ENCODE measurements around the gene KCNIP1.
A peak's percentile ranks its signal among the peaks of the same experiment; 100 is the strongest.
"Not testable (repeated sequence)": the region's sequence is repeated elsewhere in the genome, so short reads cannot be mapped to it uniquely, and the experiment has no call there.

KCNIP1 gene

DNA sequence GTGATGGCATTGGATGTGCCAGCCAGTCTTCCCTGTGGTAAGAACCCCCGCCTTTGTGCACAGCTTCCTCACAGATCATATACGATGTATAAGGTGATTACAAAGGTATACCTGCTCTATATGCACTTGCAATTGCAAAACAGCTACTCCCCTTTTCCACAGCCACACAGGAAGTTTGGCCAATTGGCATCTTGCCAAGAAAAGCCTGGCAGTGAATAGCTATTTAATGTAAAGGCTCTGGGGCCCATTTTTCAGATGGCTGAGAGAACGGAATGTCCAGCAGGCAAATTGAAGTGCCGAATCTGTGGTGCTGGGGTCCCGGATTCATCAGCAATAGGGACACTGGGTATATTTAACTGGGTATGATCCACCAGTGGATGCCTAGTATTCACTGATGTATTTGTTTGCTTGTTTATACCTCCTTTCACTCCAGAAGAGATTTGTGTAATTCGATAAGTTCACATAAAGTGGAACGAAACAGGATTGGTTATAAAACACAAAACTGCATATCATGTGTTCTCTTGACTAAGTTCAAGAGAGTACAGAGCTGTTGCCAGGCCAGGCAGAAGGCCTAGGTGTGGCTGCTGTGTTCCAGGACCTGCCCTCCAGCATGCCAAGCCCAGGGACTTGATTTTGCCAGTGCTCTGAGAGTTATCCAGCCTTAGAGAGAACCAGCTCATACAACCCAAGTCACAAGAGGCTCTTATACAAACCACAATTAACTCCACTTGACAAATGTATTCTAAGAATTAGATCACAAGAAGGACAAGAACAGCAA, 252.0 kb downstream of the KCNIP1 start:
- Histone ChIP-seq H3K27me3 (ENCODE audit: control insufficient read depth, insufficient read depth, low read length) (no peaks in the 10 kb centered on the region), H3K4me1 (ENCODE audit: control insufficient read depth, insufficient read depth, low read length) (peaks cover 7% of the 10 kb centered on the region), H3K4me3 (ENCODE audit: low read depth, low read length) (no peak overlapping the region), H3K36me3 (ENCODE audit: control insufficient read depth, insufficient read depth, low read length) (no peaks in the 10 kb centered on the region), H3K9me3 (ENCODE audit: control insufficient read depth, insufficient read depth, low read length) (no peaks in the 10 kb centered on the region), H3K9ac (ENCODE audit: low read depth, low read length) (no peak overlapping the region)

DNA sequence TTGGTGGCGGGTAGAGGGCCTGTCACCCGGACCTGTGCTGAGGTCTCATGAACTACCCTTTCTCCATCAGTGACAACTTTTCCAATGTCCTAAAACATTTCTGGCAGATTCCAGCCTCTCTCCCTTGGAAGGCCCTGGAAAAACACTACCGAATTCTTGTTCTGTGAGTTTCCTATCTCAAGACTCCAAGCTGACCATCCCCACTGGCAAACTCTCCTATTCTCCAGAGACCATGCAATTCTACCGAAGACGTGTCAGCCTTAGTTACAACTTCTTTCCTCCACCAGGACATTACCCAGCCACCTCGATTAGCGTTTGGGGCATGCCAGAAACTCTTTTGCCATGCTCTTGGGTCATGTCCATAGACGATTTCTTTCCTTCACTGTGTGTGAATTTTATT, 252.9 kb downstream of the KCNIP1 start:
- Histone ChIP-seq H3K9me3 (ENCODE audit: control insufficient read depth, insufficient read depth, low read length) (no peaks in the 10 kb centered on the region), H3K27me3 (ENCODE audit: control insufficient read depth, insufficient read depth, low read length) (no peaks in the 10 kb centered on the region), H3K9ac (ENCODE audit: low read depth, low read length) (no peak overlapping the region), H3K4me3 (ENCODE audit: low read depth, low read length) (no peak overlapping the region), H3K4me1 (ENCODE audit: control insufficient read depth, insufficient read depth, low read length) (peaks cover 14% of the 10 kb centered on the region), H3K36me3 (ENCODE audit: control insufficient read depth, insufficient read depth, low read length) (no peaks in the 10 kb centered on the region)

DNA sequence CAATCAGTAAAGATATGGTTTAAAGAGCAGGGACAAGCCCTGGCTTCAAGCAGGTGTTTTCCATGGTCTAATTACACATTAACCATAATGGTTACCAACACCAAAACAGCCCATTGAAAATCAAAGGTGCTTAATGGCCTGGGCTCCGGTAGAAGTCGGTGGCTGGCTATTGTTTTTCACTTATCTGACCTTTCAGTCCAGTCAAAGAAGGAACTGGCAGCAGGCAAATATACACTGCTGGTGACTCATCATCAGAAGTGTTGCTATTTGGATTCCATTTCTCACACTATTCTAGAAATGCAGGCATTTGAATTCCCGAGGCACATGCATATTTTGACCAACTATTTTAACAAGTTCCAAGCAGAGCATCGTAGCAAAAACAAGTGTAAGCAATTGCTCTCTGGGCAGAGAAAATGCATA, 253.4 kb downstream of the KCNIP1 start:
- Histone ChIP-seq H3K36me3 (ENCODE audit: control insufficient read depth, insufficient read depth, low read length) (no peaks in the 10 kb centered on the region), H3K4me1 (ENCODE audit: control insufficient read depth, insufficient read depth, low read length) (peaks cover 16% of the 10 kb centered on the region), H3K9ac (ENCODE audit: low read depth, low read length) (no peak overlapping the region), H3K4me3 (ENCODE audit: low read depth, low read length) (no peak overlapping the region), H3K9me3 (ENCODE audit: control insufficient read depth, insufficient read depth, low read length) (no peaks in the 10 kb centered on the region), H3K27me3 (ENCODE audit: control insufficient read depth, insufficient read depth, low read length) (no peaks in the 10 kb centered on the region)

DNA sequence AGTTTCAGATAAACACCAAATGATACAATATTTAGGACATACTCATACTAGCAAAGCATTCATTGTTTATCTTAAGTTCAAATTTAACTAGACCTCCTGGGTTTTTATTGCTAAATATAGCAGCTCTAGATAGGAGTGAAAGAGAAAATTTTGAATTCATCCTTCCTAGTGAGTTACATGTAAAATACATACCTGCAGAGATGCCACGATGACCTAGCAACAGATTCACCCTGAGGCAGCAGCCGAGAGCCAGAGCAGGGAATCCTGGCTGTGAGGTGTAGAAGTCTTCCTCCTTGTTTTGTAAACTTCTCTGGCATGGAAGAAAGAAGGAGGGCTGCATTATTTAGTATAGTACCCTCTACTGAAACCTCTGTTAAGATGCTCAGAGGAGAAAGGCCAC, 253.8 kb downstream of the KCNIP1 start:
- Histone ChIP-seq H3K4me3 (ENCODE audit: low read depth, low read length) (no peak overlapping the region), H3K4me1 (ENCODE audit: control insufficient read depth, insufficient read depth, low read length) (peaks cover 16% of the 10 kb centered on the region), H3K9me3 (ENCODE audit: control insufficient read depth, insufficient read depth, low read length) (no peaks in the 10 kb centered on the region), H3K27me3 (ENCODE audit: control insufficient read depth, insufficient read depth, low read length) (no peaks in the 10 kb centered on the region), H3K9ac (ENCODE audit: low read depth, low read length) (no peak overlapping the region), H3K36me3 (ENCODE audit: control insufficient read depth, insufficient read depth, low read length) (no peaks in the 10 kb centered on the region)

DNA sequence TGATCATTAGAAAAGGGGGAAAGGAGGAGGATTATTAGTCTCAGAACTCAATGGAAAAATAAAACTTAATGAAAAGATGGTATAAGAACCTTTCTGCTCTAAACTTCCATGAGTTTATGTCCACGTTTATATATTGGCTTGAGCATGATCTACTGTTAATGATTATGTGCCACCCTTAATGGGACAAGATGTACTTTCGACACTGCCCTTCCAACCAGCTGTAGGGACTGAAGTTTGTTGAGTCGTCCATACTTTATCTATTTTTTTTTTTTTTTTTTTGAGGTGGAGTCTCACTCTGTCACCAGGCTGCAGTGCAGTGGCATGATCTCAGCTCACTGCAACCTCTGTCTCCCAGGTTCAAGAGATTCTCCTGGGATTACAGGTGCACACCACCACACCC, 254.7 kb downstream of the KCNIP1 start:
- no peak overlapping the region for H3K9ac ChIP-seq (ENCODE audit: low read depth, low read length)
- no peaks in the 10 kb centered on the region for H3K9me3 ChIP-seq (ENCODE audit: control insufficient read depth, insufficient read depth, low read length)
- no peaks in the 10 kb centered on the region for H3K36me3 ChIP-seq (ENCODE audit: control insufficient read depth, insufficient read depth, low read length)
- H3K4me1 ChIP-seq (ENCODE audit: control insufficient read depth, insufficient read depth, low read length): peaks cover 19% of the 10 kb centered on the region
- no peak overlapping the region for H3K4me3 ChIP-seq (ENCODE audit: low read depth, low read length)
- H3K27me3 ChIP-seq (ENCODE audit: control insufficient read depth, insufficient read depth, low read length): no peaks in the 10 kb centered on the region

DNA sequence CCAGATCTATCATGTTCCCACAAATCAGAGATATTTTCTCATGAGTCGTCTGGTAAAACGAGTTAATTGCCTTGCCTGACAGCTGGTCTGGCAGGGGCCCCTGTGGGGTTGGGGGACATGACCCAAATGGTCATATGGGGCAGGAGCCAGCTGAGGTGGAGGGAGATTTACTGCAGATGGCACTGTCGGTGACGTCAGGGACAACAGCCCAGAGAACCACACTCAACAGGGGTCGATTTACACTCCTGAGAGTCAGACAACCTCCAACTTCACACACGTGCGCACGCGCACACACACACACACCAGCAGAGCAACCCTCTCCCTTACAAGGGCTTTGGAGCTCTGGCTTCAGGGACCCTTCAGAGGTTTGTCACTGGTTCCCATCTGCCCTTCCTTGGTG, 256.3 kb downstream of the KCNIP1 start:
- no peaks in the 10 kb centered on the region for H3K9me3 ChIP-seq (ENCODE audit: control insufficient read depth, insufficient read depth, low read length)
- H3K4me1 ChIP-seq (ENCODE audit: control insufficient read depth, insufficient read depth, low read length): peaks cover 19% of the 10 kb centered on the region
- no peak overlapping the region for H3K9ac ChIP-seq (ENCODE audit: low read depth, low read length)
- no peaks in the 10 kb centered on the region for H3K27me3 ChIP-seq (ENCODE audit: control insufficient read depth, insufficient read depth, low read length)
- H3K4me3 ChIP-seq (ENCODE audit: low read depth, low read length): no peak overlapping the region
- H3K36me3 ChIP-seq (ENCODE audit: control insufficient read depth, insufficient read depth, low read length): no peaks in the 10 kb centered on the region

DNA sequence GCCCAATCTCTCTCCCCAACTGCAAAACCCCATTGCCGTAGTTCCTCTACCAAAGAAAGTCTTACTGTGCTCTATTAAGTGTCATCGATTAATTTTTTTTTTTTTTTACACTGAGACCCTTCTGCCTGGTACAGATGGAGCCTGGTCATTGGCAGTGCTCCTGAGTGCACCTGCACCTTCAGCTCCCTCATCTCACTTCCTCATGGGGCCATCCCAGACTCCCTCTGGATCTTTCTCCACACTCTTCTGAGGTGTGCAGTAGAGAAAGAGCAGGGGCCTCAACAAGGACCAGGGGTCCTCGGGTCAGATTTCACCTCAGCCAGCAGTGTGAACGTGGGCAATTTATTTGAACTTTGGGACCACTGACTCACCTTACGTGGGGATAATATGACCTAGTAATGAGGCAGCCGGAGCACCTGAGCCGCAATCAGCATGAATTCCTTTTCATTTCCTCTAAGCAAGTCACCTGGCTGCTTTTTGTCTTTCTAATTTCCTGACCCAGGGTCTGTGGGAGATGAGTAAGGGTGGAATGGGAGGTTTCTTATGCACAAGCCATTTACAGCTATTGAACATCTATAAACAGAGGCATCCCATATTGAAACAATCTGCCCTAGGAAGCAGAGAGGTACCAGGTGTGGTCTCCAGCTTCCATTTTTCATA, 257.4 kb downstream of the KCNIP1 start:
- H3K36me3 ChIP-seq (ENCODE audit: control insufficient read depth, insufficient read depth, low read length): no peaks in the 10 kb centered on the region
- peaks cover 19% of the 10 kb centered on the region for H3K4me1 ChIP-seq (ENCODE audit: control insufficient read depth, insufficient read depth, low read length)
- peak overlapping the region; percentile 71 for H3K9ac ChIP-seq (ENCODE audit: low read depth, low read length)
- H3K4me3 ChIP-seq (ENCODE audit: low read depth, low read length): peak overlapping the region; percentile 37
- H3K9me3 ChIP-seq (ENCODE audit: control insufficient read depth, insufficient read depth, low read length): no peaks in the 10 kb centered on the region
- H3K27me3 ChIP-seq (ENCODE audit: control insufficient read depth, insufficient read depth, low read length): no peaks in the 10 kb centered on the region

DNA sequence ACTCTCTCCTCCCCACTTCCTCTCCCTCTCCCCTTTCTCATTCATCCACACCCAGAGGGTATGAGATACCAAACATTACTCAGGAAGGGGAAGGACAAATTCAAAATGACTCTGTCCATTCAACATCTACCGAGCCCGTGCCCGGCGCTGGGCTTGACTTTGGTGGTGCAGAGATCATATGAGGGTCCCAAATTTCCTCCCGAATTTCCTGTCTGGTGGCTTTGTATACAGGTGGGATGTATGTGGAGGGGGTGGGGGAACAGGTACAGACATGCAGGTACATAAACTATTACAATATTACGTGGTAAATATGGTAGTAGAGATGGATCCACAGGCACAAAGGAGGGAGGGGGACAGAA, 257.9 kb downstream of the KCNIP1 start:
- H3K4me3 ChIP-seq (ENCODE audit: low read depth, low read length): peak overlapping the region; percentile 37
- no peaks in the 10 kb centered on the region for H3K9me3 ChIP-seq (ENCODE audit: control insufficient read depth, insufficient read depth, low read length)
- no peaks in the 10 kb centered on the region for H3K27me3 ChIP-seq (ENCODE audit: control insufficient read depth, insufficient read depth, low read length)
- no peaks in the 10 kb centered on the region for H3K36me3 ChIP-seq (ENCODE audit: control insufficient read depth, insufficient read depth, low read length)
- H3K4me1 ChIP-seq (ENCODE audit: control insufficient read depth, insufficient read depth, low read length): peaks cover 19% of the 10 kb centered on the region
- H3K9ac ChIP-seq (ENCODE audit: low read depth, low read length): peak overlapping the region; percentile 71

DNA sequence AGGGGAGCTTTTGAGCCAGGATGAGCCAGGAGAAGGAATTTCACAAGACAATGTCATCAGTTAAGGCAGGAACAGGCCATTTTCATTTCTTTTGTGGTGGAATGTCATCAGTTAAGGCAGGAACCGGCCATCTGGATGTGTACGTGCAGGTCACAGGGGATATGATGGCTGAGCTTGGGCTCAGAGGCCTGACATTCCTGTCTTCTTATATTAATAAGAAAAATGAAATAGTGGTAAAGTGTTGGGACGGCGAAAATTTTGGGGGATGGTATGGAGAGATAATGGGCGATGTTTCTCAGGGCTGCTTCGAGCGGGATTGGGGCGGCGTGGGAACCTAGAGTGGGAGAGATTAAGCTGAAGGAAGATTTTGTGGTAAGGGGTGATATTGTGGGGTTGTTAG, 258.5 kb downstream of the KCNIP1 start:
- H3K27me3 ChIP-seq (ENCODE audit: control insufficient read depth, insufficient read depth, low read length); H3K4me3 ChIP-seq (ENCODE audit: low read depth, low read length); H3K9me3 ChIP-seq (ENCODE audit: control insufficient read depth, insufficient read depth, low read length); H3K9ac ChIP-seq (ENCODE audit: low read depth, low read length); H3K36me3 ChIP-seq (ENCODE audit: control insufficient read depth, insufficient read depth, low read length): not testable (repeated sequence)
- peaks cover 19% of the 10 kb centered on the region for H3K4me1 ChIP-seq (ENCODE audit: control insufficient read depth, insufficient read depth, low read length)

DNA sequence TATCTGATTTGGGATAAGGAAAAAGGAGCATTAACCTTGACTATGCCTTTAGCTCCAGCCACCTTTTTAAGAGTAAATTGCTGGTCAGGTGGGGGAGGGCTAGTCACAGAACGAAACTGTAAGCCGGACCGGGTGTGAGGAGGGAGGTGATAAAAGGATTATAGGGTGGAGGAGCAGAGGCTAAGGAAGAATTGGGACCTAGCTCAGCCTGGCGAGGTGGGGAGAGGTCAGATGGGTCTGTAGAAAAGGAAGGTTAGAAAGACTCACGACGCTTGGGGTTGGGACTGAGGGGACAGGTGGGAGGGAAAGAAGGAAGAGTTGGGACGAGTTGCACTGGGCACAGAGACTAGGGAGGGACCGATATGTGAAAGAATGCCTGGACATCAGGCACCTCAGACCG, 262.0 kb downstream of the KCNIP1 start:
- not testable (repeated sequence) for H3K9ac ChIP-seq (ENCODE audit: low read depth, low read length); H3K36me3 ChIP-seq (ENCODE audit: control insufficient read depth, insufficient read depth, low read length); H3K27me3 ChIP-seq (ENCODE audit: control insufficient read depth, insufficient read depth, low read length); H3K9me3 ChIP-seq (ENCODE audit: control insufficient read depth, insufficient read depth, low read length); H3K4me3 ChIP-seq (ENCODE audit: low read depth, low read length)
- peaks cover 16% of the 10 kb centered on the region for H3K4me1 ChIP-seq (ENCODE audit: control insufficient read depth, insufficient read depth, low read length)

DNA sequence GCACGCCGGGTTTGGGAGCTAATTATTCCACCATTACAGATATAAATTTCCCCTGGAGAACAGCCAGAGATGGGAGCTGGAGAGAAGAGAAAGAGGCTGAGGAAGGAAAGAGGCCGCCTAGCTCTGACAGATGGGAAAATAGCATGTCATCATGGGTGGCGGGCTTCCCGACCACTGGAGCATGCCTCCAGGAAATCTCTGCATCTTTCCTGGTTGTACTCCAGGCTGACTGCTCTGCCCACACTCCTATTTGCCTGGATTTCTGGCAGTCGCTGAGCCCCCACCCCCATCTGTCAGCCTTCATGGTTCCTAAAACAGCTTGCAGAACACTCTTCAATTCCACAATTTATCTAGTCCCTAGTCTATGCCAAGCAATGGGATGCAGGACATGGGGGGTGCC, 265.4 kb downstream of the KCNIP1 start:
- H3K9me3 ChIP-seq (ENCODE audit: control insufficient read depth, insufficient read depth, low read length): no peaks in the 10 kb centered on the region
- no peak overlapping the region for H3K4me3 ChIP-seq (ENCODE audit: low read depth, low read length)
- H3K4me1 ChIP-seq (ENCODE audit: control insufficient read depth, insufficient read depth, low read length): peaks cover 4% of the 10 kb centered on the region
- H3K27me3 ChIP-seq (ENCODE audit: control insufficient read depth, insufficient read depth, low read length): no peaks in the 10 kb centered on the region
- no peak overlapping the region for H3K9ac ChIP-seq (ENCODE audit: low read depth, low read length)
- no peaks in the 10 kb centered on the region for H3K36me3 ChIP-seq (ENCODE audit: control insufficient read depth, insufficient read depth, low read length)

DNA sequence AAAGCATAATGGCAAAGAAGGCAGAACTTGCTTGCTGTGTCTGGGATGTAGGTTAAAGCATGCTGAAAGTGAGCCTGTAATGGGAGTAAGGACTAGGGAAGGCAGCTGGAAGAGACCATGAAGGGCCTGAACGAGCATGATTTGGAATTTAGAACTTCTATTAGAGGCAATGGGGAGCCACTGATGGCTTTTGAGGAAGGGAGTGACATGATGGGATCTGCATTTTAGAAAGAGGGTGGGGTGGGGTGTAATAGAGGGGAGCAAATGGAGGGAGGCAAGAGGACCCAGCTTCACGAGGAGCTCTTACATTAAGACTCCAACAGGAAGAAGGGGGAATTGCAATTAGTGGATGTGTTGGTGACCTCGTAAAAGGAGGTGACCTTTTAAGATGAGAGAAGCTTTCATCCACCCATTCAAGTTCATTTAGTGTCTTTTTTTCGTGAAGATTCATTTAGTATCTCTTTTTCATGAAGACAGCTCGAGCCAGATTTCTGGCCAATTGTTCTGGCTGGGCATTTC, 266.1 kb downstream of the KCNIP1 start:
- Histone ChIP-seq H3K9me3 (ENCODE audit: control insufficient read depth, insufficient read depth, low read length) (no peaks in the 10 kb centered on the region), H3K36me3 (ENCODE audit: control insufficient read depth, insufficient read depth, low read length) (no peaks in the 10 kb centered on the region), H3K9ac (ENCODE audit: low read depth, low read length) (no peak overlapping the region), H3K4me3 (ENCODE audit: low read depth, low read length) (no peak overlapping the region), H3K4me1 (ENCODE audit: control insufficient read depth, insufficient read depth, low read length) (peaks cover 4% of the 10 kb centered on the region), H3K27me3 (ENCODE audit: control insufficient read depth, insufficient read depth, low read length) (no peaks in the 10 kb centered on the region)
